ENCODE measurements around the gene DFFA.

DNA sequence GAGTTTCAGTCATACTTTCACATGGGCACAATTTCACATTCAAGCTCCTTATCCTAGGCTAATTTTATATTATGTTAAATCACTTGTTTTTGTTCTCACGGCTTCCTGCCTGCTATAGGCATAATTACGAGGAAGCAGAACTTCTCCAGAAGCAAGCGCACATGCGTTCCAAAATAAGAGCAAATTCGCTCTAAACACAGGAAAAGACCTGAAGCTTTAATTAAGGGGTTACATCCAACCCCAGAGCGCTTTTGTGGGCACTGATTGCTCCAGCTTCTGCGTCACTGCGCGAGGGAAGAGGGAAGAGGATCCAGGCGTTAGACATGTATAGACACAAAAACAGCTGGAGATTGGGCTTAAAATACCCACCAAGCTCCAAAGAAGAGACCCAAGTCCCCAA, 22.6 kb downstream of the DFFA start, which contains the start of gene CORT:
- TF ChIP-seq CTCF (IDR thresholded peaks at IDR 0.05) (no peak), EP300 (IDR thresholded peaks at IDR 0.05) (no peak), POLR2A (IDR thresholded peaks at IDR 0.05) (no peak), POLR2AphosphoS5 (IDR thresholded peaks at IDR 0.05) (no peak)
